ENCODE results near the gene CFB.

Gene CFB

DNA sequence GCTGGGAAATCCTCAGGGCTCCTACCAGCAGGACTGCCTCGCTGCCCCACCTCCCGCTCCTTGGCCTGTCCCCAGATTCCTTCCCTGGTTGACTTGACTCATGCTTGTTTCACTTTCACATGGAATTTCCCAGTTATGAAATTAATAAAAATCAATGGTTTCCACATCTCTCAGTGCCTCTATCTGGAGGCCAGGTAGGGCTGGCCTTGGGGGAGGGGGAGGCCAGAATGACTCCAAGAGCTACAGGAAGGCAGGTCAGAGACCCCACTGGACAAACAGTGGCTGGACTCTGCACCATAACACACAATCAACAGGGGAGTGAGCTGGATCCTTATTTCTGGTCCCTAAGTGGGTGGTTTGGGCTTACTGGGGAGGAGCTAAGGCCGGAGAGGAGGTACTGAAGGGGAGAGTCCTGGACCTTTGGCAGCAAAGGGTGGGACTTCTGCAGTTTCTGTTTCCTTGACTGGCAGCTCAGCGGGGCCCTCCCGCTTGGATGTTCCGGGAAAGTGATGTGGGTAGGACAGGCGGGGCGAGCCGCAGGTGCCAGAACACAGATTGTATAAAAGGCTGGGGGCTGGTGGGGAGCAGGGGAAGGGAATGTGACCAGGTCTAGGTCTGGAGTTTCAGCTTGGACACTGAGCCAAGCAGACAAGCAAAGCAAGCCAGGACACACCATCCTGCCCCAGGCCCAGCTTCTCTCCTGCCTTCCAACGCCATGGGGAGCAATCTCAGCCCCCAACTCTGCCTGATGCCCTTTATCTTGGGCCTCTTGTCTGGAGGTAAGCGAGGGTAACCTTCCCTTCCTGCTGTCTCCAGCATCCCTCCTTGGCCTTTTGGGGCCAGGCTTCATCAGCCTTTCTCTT is at the start of gene CFB:
CFB (plus strand) TSS at position 589 of the 863 bp plus-strand sequence; CDS start at position 716, 127 bp downstream.
- H3K27ac Mint-ChIP-seq = no peak within 1 kb of the TSS
- peaks cover 15% of the 10 kb centered on the region for H3K27me3 Mint-ChIP-seq (ENCODE audit: low read depth, poor library complexity)
- TF ChIP-seq, protein P1, sequence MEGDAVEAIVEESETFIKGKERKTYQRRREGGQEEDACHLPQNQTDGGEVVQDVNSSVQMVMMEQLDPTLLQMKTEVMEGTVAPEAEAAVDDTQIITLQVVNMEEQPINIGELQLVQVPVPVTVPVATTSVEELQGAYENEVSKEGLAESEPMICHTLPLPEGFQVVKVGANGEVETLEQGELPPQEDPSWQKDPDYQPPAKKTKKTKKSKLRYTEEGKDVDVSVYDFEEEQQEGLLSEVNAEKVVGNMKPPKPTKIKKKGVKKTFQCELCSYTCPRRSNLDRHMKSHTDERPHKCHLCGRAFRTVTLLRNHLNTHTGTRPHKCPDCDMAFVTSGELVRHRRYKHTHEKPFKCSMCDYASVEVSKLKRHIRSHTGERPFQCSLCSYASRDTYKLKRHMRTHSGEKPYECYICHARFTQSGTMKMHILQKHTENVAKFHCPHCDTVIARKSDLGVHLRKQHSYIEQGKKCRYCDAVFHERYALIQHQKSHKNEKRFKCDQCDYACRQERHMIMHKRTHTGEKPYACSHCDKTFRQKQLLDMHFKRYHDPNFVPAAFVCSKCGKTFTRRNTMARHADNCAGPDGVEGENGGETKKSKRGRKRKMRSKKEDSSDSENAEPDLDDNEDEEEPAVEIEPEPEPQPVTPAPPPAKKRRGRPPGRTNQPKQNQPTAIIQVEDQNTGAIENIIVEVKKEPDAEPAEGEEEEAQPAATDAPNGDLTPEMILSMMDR (IDR thresholded peaks at IDR 0.05) = no peak
- no peak for DNase-seq
- H3K4me1 Mint-ChIP-seq = peaks cover 32% of the 10 kb centered on the region
- H3K9me3 Mint-ChIP-seq = no peaks in the 10 kb centered on the region
- peaks cover 1% of the 10 kb centered on the region for H3K36me3 Mint-ChIP-seq (ENCODE audit: low read depth)
- H3K4me3 Mint-ChIP-seq = no peak within 1 kb of the TSS

DNA sequence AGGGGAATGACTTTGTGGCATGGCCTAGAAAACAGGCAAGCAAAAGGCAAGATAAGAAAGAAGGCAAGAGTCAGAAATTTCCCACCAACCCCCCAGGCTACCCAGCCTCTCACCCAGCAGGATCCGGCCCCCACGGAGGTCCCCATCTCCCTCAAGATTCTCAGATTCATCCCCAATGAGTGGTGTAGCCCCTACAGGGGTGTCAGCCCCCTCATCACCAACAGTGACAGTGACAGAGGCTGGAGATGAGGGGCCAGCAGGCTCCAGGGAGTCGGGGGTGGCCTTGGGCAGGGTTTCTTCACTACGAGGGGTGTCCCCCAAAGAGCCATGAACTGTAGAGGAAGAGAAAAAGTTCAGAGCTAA is 49.4 kb upstream of the CFB start:
- H3K4me3 Mint-ChIP-seq = peak overlapping the region; percentile 90
- peaks cover 48% of the 10 kb centered on the region for H3K36me3 Mint-ChIP-seq (ENCODE audit: low read depth)
- no peak for DNase-seq
- TF ChIP-seq, protein P1 (IDR thresholded peaks at IDR 0.05) = no peak
- H3K9me3 Mint-ChIP-seq = no peaks in the 10 kb centered on the region
- H3K27me3 Mint-ChIP-seq (ENCODE audit: low read depth, poor library complexity) = peaks cover 3% of the 10 kb centered on the region
- H3K27ac Mint-ChIP-seq = peak overlapping the region; percentile 71
- peaks cover 59% of the 10 kb centered on the region for H3K4me1 Mint-ChIP-seq

DNA sequence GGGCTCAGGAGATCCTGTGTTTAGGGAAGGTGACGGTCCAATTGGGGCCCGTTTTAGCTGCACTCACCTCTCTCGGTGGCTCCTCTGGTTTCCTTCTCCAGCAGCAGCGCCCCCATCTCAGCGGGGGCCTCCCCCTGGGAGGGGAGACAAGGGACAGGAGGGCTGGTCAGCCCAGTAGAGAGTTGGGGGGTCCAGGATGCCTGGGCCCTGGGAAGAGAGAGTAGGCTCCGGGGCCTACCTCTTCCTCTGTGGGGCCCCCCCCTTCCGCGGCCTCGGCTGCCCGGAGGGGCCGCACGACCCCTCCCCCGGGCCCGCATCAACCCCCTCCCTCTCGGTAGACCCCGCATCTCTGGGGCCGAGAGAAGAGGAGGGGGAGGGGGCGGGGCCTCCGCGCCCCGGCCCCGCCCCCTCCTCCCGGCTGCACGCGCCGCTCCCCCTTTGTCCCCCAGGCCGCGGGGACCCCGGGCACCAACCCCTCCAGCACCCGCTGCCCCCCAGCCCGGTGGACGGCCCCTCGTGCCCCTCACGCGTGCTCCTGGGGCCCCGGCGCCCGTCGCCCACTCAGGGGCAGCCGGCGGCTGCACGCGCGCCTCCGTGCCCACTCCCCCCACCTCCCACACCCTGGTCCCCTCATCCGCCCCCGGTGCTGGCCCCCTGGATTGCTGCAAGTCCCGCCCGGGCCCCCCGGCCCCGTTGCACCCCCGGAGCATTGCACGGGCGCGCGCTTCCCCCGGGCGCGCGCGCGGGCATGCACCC is 48.9 kb upstream of the CFB start:
- Mint-ChIP-seq H3K36me3 (ENCODE audit: low read depth) (peaks cover 42% of the 10 kb centered on the region), H3K4me3 (peak overlapping the region; percentile 90), H3K9me3 (no peaks in the 10 kb centered on the region), H3K4me1 (peaks cover 55% of the 10 kb centered on the region), H3K27me3 (ENCODE audit: low read depth, poor library complexity) (peaks cover 3% of the 10 kb centered on the region), H3K27ac (no peak overlapping the region)
- DNase-seq = peak; percentile 55
- TF ChIP-seq, protein P1 (IDR thresholded peaks at IDR 0.05) = no peak

DNA sequence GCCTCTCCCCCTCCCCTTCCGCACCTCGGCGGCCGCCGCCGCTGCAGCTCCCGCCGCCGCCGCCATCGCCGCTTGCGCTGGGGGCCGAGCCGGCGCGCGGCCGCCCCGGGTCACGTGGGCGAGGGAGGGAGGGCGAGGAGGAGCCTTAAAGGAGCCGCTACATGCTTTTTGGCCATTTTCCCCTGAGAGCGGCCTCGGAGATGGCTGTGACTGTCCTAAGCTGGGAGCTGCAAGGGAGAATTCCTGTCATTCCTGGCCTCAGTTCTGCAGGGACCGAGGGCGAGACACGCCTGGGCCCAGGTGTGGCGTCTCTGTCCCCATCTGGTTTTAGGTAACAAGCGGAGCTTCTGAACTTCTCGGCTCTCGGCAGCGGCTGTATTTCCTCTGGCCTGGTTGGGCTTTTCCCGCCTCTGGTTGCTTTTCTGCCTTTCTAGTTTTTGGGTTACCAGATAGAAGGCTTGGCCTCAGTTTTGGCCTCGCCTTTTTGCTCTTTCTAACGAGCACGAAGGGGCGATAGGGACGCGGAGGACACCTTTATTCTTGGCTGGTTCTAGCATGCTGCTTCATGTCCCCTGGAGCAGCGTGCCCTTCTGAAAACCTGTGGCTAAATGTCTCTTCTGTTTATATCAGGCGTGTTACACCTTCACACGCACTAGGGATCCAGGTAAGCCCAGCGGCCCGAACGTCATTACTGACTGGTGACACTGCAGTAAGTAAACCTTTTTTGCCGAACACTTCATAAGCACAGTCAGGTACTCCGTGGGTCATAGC is 48.1 kb upstream of the CFB start, which contains the start of gene EHMT2:
EHMT2 (minus strand) TSS at position 87 of the 771 bp plus-strand sequence; CDS start at position 66, 21 bp downstream.
- DNase-seq = peak; percentile 87
- peaks cover 53% of the 10 kb centered on the region for H3K4me1 Mint-ChIP-seq

GRCh38 chr6:31898383-31899011 is 47.4 kb upstream of the CFB start:
- TF ChIP-seq, protein P1 (IDR thresholded peaks at IDR 0.05) = no peak
- DNase-seq = peak; percentile 12
- peak overlapping the region; percentile 70 for H3K27ac Mint-ChIP-seq

More for the DNA sequence above, 48.1 kb upstream of the CFB start, which contains the start of gene EHMT2:
- peak within 1 kb of the TSS; percentile 94 for H3K4me3 Mint-ChIP-seq
- no peaks in the 10 kb centered on the region for H3K9me3 Mint-ChIP-seq
- TF ChIP-seq, protein P1 (IDR thresholded peaks at IDR 0.05) = no peak
- H3K36me3 Mint-ChIP-seq (ENCODE audit: low read depth) = peaks cover 34% of the 10 kb centered on the region
- peaks cover 3% of the 10 kb centered on the region for H3K27me3 Mint-ChIP-seq (ENCODE audit: low read depth, poor library complexity)
- H3K27ac Mint-ChIP-seq = peak within 1 kb of the TSS; percentile 71

More at GRCh38 chr6:31898383-31899011, 47.4 kb upstream of the CFB start:
- H3K4me3 Mint-ChIP-seq = peak overlapping the region; percentile 94
- no peaks in the 10 kb centered on the region for H3K9me3 Mint-ChIP-seq
- H3K27me3 Mint-ChIP-seq (ENCODE audit: low read depth, poor library complexity) = peaks cover 3% of the 10 kb centered on the region
- H3K4me1 Mint-ChIP-seq = peaks cover 51% of the 10 kb centered on the region
- peaks cover 27% of the 10 kb centered on the region for H3K36me3 Mint-ChIP-seq (ENCODE audit: low read depth)

Measured in nephron progenitor cell (in vitro differentiated cells).